Fibroblast of the aortic adventitia (primary cell): ENCODE data around the gene SCFD2. TPM values are rescaled to one million over a fixed set of nuclear protein-coding genes. Genes with fewer than 3 reads are reported as not detected.
A peak's percentile ranks its signal among the peaks of the same experiment; 100 is the strongest.

Experiments
- DNase-seq: peaks from one replicate; pipeline ENCODE4 v3.0.0-alpha.2; 2010; ENCODE audit warnings: low read depth
- H3K4me3 ChIP-seq: 2 replicates; pipeline ENCODE4 v1.5.1; 2011; ENCODE audit warnings: low read depth, mild to moderate bottlenecking, control low read depth, low read length, moderate library complexity
- total RNA-seq: library from RNA; depleted of rRNA; stranded (reverse); fragments of >200 nt; gene quantifications from 2 replicates; pipeline ENCODE4 v1.2.3, GENCODE V29; 2012; ENCODE audit warnings: low replicate concordance
- TF ChIP-seq, protein P1 (sequence below): IDR thresholded peaks from 2 replicates; pipeline ENCODE4 v1.5.1; 2011; ENCODE audit warnings: mild to moderate bottlenecking, low read length, control low read depth, inconsistent platforms; ENCODE audit not compliant: insufficient read depth

SCFD2 gene
- total RNA-seq, 1 donor: 69.2 TPM

DNA sequence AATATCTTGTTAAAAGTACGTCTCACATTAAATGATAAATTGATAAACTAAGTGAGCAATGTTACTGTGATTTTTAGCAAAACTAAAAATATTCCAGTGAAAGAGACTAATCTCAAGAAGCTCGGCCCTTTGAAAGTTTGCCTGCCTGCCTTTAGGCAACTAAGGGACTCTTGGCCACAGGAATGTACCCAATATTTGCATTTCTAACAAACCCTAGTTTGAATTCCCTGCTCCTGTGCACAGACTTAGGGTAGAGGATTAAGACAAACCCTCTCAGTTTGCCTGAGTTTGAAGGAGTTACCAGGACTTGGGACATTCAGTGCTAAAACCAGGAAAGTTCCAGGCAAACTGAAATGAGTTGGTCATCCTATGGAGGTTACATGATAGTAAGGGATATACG is 157.1 kb downstream of the SCFD2 start:
- H3K4me3 ChIP-seq: no peak overlapping the region
- DNase-seq: no peak
- TF ChIP-seq, protein P1, sequence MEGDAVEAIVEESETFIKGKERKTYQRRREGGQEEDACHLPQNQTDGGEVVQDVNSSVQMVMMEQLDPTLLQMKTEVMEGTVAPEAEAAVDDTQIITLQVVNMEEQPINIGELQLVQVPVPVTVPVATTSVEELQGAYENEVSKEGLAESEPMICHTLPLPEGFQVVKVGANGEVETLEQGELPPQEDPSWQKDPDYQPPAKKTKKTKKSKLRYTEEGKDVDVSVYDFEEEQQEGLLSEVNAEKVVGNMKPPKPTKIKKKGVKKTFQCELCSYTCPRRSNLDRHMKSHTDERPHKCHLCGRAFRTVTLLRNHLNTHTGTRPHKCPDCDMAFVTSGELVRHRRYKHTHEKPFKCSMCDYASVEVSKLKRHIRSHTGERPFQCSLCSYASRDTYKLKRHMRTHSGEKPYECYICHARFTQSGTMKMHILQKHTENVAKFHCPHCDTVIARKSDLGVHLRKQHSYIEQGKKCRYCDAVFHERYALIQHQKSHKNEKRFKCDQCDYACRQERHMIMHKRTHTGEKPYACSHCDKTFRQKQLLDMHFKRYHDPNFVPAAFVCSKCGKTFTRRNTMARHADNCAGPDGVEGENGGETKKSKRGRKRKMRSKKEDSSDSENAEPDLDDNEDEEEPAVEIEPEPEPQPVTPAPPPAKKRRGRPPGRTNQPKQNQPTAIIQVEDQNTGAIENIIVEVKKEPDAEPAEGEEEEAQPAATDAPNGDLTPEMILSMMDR: no peak

DNA sequence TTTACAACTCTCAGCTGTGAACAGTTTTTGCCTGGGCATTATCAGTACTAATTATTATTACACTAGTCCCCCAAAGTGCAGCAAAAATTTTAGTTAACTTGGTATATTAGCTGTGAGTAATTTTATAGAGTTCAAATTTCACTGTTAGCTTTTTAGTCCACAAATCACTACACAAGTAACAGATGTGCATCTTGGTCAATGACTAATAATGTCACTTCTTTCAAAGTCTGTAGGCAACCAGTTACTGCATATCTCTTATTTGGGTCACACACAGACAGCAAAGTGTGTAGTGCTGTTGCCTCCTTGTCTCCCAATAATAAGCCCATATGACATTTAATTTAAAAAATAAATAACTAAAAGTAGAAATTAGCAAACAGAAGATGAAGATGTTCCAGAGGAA is 159.9 kb downstream of the SCFD2 start:
- no peak for DNase-seq
- TF ChIP-seq, protein P1: no peak
- H3K4me3 ChIP-seq: no peak overlapping the region

DNA sequence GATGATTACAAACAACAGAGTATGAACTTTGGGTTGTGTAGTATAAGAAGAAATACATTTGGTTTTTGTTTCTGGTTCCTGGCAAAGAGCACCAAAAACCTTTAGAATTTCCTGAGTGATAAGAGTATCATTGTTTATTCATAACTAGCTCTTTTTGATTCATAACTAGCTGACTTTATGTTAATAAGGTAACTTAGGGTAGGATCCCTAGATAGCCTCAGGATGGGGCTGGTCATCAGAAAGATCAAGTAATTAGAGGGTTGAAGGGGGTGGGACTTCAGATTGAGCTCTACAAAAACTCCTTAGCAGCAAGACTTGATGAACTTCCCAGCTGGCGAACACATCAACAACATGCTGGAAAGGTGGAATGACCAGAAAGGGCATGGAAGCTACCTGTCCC is 166.5 kb downstream of the SCFD2 start:
- TF ChIP-seq, protein P1: no peak
- DNase-seq: peak; percentile 39
- no peak overlapping the region for H3K4me3 ChIP-seq

DNA sequence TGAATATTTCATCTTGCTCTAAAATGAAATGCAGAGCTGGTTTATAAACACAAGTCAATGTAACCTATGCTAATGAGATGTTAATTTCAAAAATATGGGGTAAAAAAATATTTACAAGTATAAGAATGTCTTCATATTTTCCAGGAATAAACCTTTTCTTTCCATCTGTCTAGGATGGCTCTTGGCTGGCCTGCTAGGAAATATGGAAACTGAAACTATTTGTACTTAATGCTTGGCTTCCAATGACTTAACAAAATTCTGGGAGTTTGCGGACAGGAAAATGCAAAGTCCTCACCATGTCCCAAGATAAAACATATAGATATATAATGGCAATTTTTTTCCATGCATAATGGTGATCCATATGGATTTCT is 168.1 kb downstream of the SCFD2 start:
- peak; percentile 52 for DNase-seq
- H3K4me3 ChIP-seq: no peak overlapping the region
- TF ChIP-seq, protein P1: no peak

DNA sequence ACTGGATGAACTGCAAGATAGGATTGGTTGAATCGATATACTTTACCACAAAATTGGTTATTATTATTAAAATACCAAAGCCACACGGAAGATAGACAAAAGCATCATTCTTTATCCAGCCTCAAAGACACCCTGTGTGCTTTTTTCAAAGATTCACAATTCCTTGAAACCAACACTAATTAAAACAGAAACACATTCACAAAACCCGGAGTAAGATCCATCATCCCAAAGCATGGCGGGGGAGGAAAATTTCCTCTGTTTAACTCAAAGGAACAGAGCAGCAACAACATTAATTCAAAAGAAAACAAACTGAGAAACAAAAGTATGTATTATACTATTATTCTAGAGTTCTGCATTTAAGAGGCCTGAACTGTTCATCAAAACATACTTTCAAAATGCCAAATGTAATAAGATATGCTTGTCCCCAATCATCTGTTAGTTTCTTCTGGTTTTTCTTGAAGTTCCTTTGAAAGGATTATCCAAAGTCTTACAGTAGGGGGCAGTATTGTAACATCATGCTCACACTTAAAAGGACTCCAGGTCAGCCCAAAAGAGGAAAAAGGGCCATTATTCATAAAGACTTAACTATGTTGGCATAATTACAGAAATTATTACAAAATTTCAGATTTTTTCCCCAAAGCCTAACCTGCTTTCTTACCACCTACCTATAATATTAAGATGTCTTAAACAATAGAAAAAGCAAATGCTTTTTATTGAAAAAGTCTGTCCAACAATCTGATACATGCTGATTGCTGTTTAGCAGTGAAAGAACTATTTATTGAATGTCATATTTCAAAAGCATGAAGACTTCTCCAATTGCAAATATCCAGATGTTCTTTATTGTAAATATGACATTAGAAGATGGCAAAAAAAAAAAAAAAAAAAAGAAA is 168.7 kb downstream of the SCFD2 start:
- TF ChIP-seq, protein P1: peak; percentile 67
- peak; percentile 97 for DNase-seq
- no peak overlapping the region for H3K4me3 ChIP-seq

DNA sequence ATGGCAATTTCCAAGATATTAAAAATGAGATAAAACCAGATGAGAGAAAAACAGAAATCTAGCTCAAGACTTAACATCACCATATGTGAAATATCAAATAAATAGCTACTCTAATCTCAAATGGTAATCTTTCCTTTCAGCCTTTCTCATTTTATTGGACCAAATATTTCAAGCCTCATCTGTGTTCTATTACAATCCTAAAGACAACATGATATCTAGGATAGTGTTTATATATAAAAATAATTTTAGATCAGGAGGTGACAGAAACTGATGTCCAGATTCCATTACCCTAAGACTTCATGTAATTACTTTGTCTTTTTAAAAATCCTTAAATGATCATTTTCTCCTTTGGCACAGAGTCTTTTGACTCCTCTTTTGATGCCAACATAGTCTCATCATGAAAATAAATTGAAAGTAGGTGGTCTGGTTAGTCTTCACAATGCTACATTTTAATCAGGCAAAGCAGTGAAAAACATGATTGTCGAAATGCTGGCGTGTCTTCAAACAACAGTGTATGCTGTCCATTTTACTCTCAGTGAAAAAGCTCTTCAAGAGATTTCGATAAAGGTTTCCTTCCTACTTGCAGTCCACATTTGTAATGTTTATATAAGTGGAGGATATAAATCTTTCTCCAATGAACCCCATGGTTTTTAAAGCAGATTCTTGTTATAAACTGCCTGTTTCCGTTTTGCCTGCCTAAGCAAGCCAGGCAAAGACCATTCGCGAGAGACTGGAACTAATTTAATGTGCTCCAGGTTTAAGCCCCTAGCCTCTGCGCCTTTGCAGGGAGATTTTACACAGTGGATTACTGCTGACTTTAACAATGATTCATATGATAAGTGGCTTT is 169.8 kb downstream of the SCFD2 start:
- peak; percentile 25 for DNase-seq
- TF ChIP-seq, protein P1: no peak
- no peak overlapping the region for H3K4me3 ChIP-seq
